GM12801 (cell line): Measurements from ENCODE around the gene SENP1.

ENCODE experiments used
- TF ChIP-seq, protein P1 (sequence below): IDR thresholded peaks from one replicate; pipeline ENCODE4 v1.5.1; 2011; ENCODE audit warnings: control low read depth; ENCODE audit not compliant: insufficient read length; ENCODE audit errors: extremely low read depth

Gene SENP1

DNA sequence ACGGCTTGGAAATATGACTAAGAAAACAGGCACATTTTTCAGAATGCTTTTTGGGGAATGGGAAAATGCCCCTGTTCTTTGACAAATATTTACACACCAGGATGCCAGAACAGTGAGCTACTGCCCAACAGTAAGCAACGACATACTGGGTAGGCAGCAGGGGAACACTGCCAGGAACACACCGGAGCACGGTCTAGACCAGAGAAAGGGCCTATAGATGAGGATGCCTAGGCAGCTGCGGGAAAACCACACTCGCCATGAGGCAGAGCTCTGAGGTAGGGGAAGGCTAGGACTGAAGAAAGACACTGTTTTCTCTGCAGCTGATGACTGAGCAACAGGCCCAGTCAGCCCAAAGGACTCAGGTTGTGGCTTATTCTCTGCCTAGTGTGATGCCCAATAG lies 55.7 kb downstream of the SENP1 start:
- TF ChIP-seq, protein P1, sequence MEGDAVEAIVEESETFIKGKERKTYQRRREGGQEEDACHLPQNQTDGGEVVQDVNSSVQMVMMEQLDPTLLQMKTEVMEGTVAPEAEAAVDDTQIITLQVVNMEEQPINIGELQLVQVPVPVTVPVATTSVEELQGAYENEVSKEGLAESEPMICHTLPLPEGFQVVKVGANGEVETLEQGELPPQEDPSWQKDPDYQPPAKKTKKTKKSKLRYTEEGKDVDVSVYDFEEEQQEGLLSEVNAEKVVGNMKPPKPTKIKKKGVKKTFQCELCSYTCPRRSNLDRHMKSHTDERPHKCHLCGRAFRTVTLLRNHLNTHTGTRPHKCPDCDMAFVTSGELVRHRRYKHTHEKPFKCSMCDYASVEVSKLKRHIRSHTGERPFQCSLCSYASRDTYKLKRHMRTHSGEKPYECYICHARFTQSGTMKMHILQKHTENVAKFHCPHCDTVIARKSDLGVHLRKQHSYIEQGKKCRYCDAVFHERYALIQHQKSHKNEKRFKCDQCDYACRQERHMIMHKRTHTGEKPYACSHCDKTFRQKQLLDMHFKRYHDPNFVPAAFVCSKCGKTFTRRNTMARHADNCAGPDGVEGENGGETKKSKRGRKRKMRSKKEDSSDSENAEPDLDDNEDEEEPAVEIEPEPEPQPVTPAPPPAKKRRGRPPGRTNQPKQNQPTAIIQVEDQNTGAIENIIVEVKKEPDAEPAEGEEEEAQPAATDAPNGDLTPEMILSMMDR = no peak

DNA sequence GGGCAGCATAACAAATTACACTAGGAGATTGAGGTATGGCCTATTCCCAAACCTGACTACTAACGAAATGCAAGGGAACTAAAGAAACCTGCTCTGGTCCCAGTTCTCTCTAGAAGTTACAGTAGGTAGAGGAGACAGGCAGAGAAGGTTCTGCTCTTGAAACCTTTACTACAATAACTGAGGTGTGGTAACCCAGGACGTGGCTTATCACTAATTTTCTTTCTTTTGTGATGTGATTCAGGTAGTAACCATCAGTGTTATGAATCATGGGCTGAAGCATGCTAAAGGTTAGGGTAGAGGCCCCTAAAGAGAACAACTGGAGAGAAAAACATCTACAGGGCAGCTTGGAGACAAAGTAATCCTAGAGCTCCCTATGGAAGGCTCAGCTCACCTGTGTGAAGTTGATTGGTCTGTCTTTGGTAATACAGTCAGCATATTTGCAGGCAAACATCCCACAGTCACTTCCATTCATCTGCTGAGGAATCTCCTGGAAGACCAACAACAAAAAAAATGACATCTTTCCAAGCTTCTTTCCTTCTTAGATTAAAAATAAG lies 59.8 kb downstream of the SENP1 start:
- TF ChIP-seq, protein P1 = no peak

DNA sequence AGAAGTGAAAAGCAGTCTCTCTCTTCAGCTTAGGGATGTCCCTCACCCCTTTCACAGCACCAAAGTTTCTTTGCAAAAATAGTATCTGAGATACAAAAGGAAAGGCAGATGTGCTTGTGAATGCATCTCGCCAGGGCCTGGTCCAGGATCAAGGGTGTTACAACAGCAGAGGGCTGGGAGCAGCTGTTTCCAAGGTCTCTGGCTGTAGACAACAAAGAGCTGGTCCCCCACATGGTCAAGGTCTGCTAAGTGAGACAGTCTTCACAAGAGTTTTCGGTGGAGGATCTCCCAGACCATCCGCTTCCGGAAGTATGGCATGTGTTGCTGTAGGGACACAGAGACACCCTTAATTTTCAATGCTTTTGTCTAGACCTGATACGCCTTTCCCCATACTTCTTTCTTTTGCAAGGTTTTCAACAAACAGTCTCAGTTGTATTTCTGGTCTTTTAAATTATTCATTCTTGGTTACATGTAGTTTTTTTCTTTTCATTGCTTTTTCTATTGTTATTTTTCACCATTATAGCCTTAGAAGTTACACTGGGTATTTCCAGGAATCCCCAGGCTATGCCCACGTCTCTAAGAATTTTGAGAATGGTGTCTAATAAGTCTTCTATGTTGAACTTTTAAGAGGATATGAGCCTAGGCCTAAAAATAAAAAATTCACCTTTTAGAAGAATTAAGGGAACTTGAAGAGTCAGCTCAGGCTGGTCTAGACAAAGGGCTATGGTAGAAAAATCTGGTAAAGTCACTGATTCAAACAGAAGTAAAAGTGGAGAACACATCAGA lies 60.6 kb downstream of the SENP1 start:
- TF ChIP-seq, protein P1 = no peak

DNA sequence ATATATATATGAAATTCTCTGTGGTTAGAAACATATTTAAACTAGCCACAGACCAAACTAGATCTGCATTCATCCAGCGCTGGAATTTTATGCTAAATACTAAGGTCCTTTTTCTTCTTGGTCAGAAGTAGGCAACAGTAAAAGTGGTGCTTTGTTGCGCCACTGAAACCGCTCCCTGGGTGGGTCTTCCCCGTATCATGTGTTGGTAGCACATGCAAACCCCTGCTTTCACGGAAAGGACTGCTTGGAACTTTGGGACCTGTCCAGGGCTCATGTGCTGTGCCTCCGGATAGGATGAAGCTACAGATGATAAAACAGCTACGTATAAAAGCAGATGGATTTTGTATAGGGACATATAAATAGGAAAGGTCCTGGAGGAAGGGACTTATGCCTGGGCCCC lies 61.5 kb downstream of the SENP1 start:
- TF ChIP-seq, protein P1 = no peak

DNA sequence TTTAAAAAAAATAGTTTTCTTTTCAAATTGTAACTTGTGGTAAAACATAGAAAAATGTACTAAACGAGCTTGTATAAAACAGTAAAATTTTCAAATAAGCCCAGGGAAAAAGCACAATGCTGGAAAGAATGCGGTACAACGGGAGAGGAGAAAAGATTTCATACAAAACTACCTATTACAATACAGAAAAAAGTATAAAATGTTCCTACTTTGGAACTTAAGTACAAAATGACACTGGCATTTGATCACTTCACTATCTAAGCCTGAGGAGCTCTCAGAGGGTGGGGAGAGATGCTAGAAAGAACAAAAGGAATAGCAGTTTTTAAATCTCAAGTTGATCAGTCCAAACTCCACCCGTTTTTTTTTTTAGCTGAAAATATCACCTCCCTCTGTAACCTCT lies 62.1 kb downstream of the SENP1 start:
- TF ChIP-seq, protein P1 = no peak

DNA sequence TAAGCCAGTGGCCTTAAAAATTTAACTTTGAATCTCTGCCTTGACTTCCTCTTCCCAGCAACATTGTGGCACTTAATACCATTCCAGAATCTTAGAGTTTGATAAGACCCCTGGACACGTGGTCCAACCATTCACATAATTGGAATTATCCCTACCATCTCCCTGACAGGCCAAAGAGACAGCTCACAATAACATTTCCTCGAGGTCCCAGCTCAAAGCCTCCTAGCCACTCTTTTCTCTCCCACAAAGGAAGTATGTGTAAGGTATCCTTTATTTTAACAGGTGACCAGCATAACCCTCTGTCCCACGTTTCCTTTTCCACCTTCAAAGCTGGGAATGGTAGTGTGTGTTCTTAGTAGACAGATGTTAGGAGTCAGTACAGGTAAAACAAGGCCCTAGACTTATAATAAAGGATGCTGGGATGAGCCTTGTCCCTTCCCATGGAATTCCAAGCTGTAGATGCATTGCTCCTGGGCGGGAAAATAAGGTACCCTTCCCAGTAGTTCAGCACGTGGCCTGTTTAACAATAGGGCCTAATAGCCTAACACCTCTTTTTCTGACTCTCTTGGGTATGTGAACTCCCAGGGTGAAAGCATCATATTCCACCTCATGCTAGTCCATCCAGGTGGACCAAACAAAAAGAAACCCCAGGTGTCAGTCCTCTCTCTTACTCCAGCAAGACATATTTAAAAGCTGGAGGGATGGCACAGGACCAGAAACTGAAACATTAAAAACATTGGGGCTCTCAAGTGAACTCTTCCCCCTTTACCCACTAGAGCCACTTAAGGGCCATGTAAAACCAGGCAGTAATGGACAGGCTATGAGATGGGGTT lies 64.1 kb downstream of the SENP1 start:
- TF ChIP-seq, protein P1 = no peak

DNA sequence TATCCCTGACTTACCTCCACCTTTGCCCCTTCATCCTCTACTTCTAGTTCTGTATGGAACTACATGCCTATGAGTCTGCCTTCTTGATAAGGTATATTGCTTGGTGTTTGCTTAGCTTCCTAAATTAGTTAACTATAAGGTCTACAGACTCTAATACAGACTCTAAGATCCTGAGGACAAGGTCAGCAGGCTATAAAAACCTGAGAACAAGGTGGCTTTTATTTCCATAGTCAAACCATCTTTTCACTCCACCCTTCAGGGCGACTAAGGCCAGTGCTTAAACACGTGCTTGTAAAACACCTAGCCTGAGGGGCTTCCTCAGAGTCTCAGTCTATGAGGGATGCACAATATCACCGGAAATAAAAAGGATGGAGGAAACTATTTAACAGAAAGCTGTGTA lies 65.5 kb downstream of the SENP1 start:
- TF ChIP-seq, protein P1 = no peak
